HG03460 (cell line): ENCODE data around the gene HARBI1.

Experiments
- ATAC-seq: cut with Tn5 transposase; IDR thresholded peaks from one replicate; pipeline ENCODE4 v1.9.1; 2021; ENCODE audit not compliant: unreplicated experiment

Gene HARBI1

GRCh38 chr11:46555267-46556054, 61.6 kb downstream of the HARBI1 start:
- ATAC-seq = peak; percentile 54

DNA sequence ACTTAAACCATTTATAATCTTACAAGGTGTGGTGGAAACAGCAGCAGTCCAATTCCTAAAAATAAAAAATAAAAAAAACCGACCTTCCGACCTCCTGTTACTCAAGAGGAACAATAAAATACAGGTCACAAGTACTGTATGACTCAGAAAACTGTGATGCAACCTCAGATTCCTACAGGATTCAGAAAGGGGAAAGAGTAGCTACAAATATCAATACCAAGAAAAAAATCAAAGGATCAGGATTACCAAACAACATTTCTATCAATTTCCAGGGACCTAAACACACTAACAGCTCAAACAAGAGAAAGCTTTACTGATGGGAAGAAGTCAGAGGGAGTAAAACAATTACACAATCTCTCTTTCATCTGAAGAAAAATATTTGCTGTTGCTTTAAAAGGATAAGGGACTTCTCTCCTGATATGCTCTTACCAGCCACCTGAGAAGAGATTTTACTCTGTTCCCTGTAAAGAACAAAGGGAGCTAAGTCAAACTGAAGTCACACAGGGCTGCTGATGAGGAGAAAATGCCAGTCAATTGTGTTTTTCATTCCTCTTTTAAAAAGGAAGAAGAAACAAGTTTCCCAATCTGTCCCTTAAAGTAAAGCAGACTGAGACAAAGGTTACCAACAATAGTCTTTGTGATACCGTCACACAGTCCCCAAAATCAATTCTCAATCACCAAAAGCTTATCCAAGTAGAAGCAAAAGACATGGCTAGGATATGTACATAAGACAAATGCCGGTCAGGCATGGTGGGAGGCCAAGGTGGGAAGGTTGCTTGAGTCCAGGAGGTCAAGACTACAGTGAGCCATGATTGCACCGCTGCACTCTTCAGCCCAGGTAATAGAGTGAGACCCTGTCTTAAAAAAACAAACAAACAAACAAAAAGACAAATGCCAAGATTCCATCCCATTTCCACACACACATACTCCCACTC, 62.5 kb downstream of the HARBI1 start:
- no peak for ATAC-seq

- ATAC-seq = no peak
These were observed 63.2 kb downstream of the HARBI1 start for GRCh38 chr11:46553814-46554212.
